ENCODE data around the gene PCDHGA9.

DNA sequence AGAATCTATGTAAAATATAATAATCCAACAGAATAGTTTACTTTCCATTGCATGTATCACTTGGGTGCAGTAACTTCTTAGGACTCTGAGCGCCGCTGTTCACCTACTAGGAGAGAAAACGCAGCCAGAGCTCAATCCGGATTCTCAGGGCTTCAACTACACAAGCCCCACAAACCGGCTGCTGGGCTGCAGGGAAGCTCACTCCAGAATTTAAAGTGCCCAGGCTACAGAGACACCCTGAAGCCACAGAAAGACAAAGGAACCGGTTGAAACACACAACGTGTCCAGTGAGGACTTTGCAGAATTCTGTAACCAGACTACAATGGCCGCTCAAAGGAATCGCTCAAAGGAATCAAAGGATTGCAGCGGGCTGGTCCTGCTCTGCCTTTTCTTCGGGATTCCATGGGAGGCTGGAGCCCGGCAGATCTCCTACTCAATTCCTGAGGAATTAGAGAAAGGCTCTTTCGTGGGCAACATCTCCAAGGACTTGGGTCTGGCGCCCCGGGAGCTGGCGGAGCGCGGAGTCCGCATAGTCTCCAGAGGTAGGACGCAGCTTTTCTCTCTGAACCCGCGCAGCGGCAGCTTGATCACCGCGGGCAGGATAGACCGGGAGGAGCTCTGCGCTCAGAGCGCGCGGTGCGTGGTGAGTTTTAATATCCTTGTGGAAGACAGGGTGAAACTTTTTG is 10.4 kb downstream of the PCDHGA9 start, which contains the start of gene PCDHGA10:
- TF ChIP-seq, protein P1, sequence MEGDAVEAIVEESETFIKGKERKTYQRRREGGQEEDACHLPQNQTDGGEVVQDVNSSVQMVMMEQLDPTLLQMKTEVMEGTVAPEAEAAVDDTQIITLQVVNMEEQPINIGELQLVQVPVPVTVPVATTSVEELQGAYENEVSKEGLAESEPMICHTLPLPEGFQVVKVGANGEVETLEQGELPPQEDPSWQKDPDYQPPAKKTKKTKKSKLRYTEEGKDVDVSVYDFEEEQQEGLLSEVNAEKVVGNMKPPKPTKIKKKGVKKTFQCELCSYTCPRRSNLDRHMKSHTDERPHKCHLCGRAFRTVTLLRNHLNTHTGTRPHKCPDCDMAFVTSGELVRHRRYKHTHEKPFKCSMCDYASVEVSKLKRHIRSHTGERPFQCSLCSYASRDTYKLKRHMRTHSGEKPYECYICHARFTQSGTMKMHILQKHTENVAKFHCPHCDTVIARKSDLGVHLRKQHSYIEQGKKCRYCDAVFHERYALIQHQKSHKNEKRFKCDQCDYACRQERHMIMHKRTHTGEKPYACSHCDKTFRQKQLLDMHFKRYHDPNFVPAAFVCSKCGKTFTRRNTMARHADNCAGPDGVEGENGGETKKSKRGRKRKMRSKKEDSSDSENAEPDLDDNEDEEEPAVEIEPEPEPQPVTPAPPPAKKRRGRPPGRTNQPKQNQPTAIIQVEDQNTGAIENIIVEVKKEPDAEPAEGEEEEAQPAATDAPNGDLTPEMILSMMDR (IDR thresholded peaks at IDR 0.05) = peak; percentile 46 to 62 (median 52)
- no peak for TF ChIP-seq POLR2A (IDR thresholded peaks at IDR 0.05)

Data from right lobe of liver (tissue), 4 donors.